ENCODE results near the gene RCSD1.

The RCSD1 gene

DNA sequence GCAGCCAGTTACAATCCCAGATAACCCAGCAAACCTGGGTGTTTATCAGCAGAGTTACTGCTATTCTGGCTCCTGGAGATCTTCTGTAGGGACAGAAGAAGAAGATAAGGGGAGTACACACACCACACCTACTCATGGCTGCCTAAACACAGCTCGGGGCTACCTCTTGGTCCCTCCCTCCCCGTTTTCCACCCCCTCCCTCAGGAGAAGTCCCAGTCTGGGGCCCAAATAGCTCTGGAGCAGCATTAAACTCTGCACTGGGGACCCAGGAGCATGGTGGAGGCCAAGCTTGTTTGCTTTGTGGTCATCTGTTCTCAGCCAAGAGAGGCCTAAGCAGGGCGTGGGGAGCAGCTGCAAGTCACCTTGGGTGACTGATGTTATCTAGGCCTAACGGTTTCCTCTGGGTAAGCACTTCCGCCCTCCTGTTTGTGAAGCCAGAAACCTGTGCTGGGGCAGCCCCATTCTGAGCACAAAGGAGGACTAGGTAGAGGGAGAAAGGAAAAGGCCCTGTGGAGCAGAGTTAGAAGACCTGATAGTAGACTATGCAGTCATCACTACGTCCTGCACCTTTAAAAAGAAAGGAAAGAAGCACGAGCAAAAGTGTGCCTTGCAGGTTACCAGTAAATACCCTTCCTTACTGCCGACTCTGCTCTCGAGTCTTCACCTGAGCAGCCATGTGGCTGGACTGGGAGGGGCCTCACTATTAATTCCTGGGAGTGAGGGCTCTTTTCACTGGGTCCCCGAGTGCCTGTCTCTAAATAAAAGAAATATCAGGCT is 2.0 kb upstream of the RCSD1 start:
- no peak for TF ChIP-seq SNAI2 (CRISPR knock-in tag; IDR thresholded peaks at IDR 0.05)
- no peak; the same call in 2 of the 3 replicates for ATAC-seq

DNA sequence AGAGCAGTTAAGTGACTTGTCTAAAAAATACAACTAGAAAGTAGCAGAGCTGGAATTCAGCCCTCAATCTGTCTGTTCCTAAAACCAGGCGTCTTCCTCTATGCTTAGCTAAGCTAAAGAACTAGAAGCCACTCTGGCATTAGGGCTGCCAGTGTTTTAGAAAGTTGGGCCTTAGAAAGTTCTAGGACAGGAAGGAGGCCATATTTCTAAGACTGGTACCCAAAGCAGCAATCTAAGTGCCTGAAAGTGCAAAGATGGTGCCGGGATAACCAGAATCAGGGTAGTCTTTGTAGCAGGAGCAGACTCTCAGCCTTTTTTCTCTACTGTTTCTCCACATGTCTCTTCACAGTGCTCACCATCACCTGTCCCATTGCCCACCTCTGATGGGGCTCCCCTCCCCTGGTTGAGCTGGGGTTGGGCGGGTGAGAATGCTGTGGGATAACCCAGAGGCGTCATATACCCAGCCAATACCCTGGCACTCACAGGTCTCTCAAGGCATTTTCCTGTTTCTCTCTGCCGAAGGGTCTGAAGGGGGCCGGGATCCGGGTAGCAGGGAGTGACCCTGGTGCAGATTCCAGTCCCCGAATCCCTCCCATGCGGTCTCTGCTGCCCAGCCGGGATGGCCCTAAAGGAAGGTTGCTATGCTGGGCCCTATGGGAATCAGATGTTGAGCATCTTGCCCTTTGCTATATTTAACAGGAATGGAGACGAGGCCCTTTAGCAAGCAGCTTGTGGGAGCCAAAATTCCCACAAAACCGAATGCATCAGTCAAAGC is 1.1 kb upstream of the RCSD1 start:
- TF ChIP-seq CSDC2 (CRISPR knock-in tag; IDR thresholded peaks at IDR 0.05) (no peak), SNAI2 (CRISPR knock-in tag; IDR thresholded peaks at IDR 0.05) (no peak)
- no peak for ATAC-seq

DNA sequence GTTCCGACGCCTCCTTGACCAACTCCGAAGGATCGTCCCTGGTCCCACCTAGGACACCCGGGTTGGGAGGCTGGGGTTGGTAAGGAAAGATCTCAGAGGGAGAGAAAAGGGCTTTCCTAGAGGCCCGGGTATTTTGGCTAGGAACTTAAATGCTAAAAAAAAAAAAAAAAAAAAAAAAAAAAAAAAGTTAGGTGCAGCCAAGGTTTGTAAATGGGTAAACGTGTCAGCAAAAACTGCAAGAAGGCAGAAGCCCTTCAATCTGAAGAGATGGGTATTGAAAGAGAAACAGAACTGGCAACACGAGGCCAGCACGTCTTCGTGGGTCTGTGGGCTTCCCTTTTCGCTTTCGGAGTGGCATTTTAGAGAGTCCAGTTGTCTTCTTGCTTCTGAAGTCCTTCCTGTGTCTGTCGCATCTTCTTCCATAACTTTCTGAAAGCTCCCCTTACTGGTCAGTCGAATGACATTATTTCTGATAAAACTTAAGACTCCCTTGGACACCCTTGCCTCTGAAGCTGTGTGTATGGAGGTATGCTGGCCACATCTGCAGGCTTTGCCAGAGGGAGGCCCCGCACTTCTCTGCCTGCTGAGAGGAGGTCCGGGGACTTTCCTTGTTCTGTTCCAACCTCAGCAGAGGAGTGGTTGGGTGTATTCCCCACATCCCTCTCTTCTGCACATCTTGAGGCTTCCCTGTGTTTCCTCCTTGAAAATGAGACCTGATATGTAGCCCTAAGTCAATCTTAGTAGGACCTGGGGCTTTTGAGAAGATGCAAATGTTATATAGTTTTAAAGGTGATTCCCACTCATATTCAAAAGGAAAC is 745 bp downstream of the RCSD1 start:
- TF ChIP-seq, protein P1, sequence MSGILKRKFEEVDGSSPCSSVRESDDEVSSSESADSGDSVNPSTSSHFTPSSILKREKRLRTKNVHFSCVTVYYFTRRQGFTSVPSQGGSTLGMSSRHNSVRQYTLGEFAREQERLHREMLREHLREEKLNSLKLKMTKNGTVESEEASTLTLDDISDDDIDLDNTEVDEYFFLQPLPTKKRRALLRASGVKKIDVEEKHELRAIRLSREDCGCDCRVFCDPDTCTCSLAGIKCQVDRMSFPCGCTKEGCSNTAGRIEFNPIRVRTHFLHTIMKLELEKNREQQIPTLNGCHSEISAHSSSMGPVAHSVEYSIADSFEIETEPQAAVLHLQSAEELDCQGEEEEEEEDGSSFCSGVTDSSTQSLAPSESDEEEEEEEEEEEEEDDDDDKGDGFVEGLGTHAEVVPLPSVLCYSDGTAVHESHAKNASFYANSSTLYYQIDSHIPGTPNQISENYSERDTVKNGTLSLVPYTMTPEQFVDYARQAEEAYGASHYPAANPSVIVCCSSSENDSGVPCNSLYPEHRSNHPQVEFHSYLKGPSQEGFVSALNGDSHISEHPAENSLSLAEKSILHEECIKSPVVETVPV (CRISPR knock-in tag; IDR thresholded peaks at IDR 0.05): no peak
- no peak for TF ChIP-seq ZNF8 (CRISPR knock-in tag; IDR thresholded peaks at IDR 0.05)
- no peak for TF ChIP-seq ZNF70 (CRISPR knock-in tag; IDR thresholded peaks at IDR 0.05)
- no peak for TF ChIP-seq OSR1 (CRISPR knock-in tag; IDR thresholded peaks at IDR 0.05)
- TF ChIP-seq BACH2 (CRISPR knock-in tag; IDR thresholded peaks at IDR 0.05; ENCODE audit: borderline replicate concordance): no peak
- TF ChIP-seq, protein P2, sequence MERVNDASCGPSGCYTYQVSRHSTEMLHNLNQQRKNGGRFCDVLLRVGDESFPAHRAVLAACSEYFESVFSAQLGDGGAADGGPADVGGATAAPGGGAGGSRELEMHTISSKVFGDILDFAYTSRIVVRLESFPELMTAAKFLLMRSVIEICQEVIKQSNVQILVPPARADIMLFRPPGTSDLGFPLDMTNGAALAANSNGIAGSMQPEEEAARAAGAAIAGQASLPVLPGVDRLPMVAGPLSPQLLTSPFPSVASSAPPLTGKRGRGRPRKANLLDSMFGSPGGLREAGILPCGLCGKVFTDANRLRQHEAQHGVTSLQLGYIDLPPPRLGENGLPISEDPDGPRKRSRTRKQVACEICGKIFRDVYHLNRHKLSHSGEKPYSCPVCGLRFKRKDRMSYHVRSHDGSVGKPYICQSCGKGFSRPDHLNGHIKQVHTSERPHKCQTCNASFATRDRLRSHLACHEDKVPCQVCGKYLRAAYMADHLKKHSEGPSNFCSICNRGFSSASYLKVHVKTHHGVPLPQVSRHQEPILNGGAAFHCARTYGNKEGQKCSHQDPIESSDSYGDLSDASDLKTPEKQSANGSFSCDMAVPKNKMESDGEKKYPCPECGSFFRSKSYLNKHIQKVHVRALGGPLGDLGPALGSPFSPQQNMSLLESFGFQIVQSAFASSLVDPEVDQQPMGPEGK (CRISPR knock-in tag; IDR thresholded peaks at IDR 0.05; ENCODE audit: borderline replicate concordance): no peak
- no peak for TF ChIP-seq ARNTL (CRISPR knock-in tag; IDR thresholded peaks at IDR 0.05; ENCODE audit: borderline replicate concordance, low read depth)
- TF ChIP-seq TCF4 (CRISPR knock-in tag; IDR thresholded peaks at IDR 0.05; ENCODE audit: borderline replicate concordance): no peak
- TF ChIP-seq ZNF565 (CRISPR knock-in tag; conservative IDR thresholded peaks at IDR 0.05; ENCODE audit: low read depth): no peak
- TF ChIP-seq ESRRG (CRISPR knock-in tag; IDR thresholded peaks at IDR 0.05): no peak
- no peak for TF ChIP-seq RARB (CRISPR knock-in tag; IDR thresholded peaks at IDR 0.05)
- TF ChIP-seq ISL1 (CRISPR knock-in tag; IDR thresholded peaks at IDR 0.05): no peak
- TF ChIP-seq PPARA (CRISPR knock-in tag; IDR thresholded peaks at IDR 0.05; ENCODE audit: borderline replicate concordance): no peak
- no peak for TF ChIP-seq ZC3H10 (CRISPR knock-in tag; IDR thresholded peaks at IDR 0.05)
- TF ChIP-seq, protein P3, sequence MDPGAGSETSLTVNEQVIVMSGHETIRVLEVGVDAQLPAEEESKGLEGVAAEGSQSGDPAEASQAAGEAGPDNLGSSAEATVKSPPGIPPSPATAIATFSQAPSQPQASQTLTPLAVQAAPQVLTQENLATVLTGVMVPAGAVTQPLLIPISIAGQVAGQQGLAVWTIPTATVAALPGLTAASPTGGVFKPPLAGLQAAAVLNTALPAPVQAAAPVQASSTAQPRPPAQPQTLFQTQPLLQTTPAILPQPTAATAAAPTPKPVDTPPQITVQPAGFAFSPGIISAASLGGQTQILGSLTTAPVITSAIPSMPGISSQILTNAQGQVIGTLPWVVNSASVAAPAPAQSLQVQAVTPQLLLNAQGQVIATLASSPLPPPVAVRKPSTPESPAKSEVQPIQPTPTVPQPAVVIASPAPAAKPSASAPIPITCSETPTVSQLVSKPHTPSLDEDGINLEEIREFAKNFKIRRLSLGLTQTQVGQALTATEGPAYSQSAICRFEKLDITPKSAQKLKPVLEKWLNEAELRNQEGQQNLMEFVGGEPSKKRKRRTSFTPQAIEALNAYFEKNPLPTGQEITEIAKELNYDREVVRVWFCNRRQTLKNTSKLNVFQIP (CRISPR knock-in tag; IDR thresholded peaks at IDR 0.05; ENCODE audit: borderline replicate concordance, low read depth): no peak
- no peak for TF ChIP-seq ZFP3 (CRISPR knock-in tag; IDR thresholded peaks at IDR 0.05)
- ATAC-seq: no peak; the same call in 2 of the 3 replicates

DNA sequence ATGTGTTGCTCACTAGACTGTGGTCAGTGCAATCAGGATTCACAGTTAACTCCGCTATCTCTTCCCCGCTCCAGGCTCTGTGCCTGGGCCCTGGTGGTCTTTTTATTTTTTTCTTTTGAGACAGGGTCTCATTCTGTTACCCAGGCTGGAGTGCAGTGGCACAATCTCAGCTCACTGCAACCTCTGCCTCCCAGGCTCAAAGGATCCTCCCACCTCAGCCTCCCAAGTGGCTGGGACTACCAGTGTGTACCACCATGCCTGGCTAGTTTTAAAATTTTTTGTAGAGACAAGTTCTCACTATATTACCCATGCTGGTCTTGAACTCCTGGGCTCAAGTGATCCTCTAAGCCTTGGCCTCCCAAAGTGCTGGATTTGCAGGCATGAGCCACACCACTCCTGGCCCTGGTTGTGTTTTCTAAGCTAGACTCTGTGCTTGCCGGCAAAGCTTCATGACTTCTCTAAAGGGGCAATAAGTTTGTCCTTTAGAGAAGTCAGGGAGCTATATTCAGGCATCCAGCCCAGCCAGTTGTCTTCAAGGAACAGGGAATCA is 1.4 kb downstream of the RCSD1 start:
- ATAC-seq: no peak
- TF ChIP-seq ZFP3 (CRISPR knock-in tag; IDR thresholded peaks at IDR 0.05): no peak
- TF ChIP-seq ZFP30 (CRISPR knock-in tag; IDR thresholded peaks at IDR 0.05): no peak
- TF ChIP-seq OSR1 (CRISPR knock-in tag; IDR thresholded peaks at IDR 0.05): no peak
- no peak for TF ChIP-seq GLIS3 (CRISPR knock-in tag; IDR thresholded peaks at IDR 0.05)
- TF ChIP-seq ESRRG (CRISPR knock-in tag; IDR thresholded peaks at IDR 0.05): no peak
- TF ChIP-seq PPARA (CRISPR knock-in tag; IDR thresholded peaks at IDR 0.05; ENCODE audit: borderline replicate concordance): no peak
- TF ChIP-seq ZNF565 (CRISPR knock-in tag; conservative IDR thresholded peaks at IDR 0.05; ENCODE audit: low read depth): no peak
- TF ChIP-seq CSDC2 (CRISPR knock-in tag; IDR thresholded peaks at IDR 0.05): no peak
- TF ChIP-seq, protein P2 (CRISPR knock-in tag; IDR thresholded peaks at IDR 0.05; ENCODE audit: borderline replicate concordance): no peak
- no peak for TF ChIP-seq ISL1 (CRISPR knock-in tag; IDR thresholded peaks at IDR 0.05)
- no peak for TF ChIP-seq RARB (CRISPR knock-in tag; IDR thresholded peaks at IDR 0.05)
- no peak for TF ChIP-seq TCF4 (CRISPR knock-in tag; IDR thresholded peaks at IDR 0.05; ENCODE audit: borderline replicate concordance)
- no peak for TF ChIP-seq ZC3H10 (CRISPR knock-in tag; IDR thresholded peaks at IDR 0.05)
- TF ChIP-seq ZNF8 (CRISPR knock-in tag; IDR thresholded peaks at IDR 0.05): no peak
- TF ChIP-seq, protein P1 (CRISPR knock-in tag; IDR thresholded peaks at IDR 0.05): no peak

Data from SK-N-SH treated with all-trans-retinoic acid at 6 μM for 48 hours (cell line).